ENCODE data around the gene SLCO2A1. TPM values are rescaled to one million over a fixed set of nuclear protein-coding genes. Genes with fewer than 3 reads are reported as not detected.

SLCO2A1 gene
- total RNA-seq, 2 donors from 2014 or later, result not detected

DNA sequence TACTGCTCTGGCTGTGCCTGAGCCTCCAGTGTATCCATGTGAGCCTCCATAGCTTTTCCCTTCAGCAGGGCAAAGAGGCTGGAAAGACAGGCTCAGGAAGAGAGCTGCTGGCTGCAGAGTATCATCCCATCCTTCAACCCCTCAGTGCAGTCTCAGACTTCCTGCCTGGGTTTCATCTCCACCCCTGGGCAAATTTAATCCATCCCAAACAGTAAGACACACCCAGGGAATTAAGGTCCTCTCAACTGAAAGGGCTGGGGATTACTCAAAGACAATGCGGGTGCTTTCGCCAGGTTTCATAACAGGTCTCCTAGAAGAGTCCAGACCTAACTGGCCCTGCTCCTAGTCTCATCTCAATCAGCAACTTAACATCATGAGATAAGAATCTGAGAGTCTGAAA, 15.5 kb downstream of the SLCO2A1 start:
- Mint-ChIP-seq H3K27ac (no peak overlapping the region), H3K27me3 (peaks cover 3 to 19% of the 10 kb centered on the region in 2 donors), H3K36me3 (no peaks in the 10 kb centered on the region), H3K9me3 (no peaks in the 10 kb centered on the region), H3K4me1 (ENCODE audit: low read depth in 2 of 2) (no peaks in the 10 kb centered on the region), H3K4me3 (no peak overlapping the region)
- ATAC-seq (no peak), DNase-seq (ENCODE audit: low spot score) (peak; percentile 1)

DNA sequence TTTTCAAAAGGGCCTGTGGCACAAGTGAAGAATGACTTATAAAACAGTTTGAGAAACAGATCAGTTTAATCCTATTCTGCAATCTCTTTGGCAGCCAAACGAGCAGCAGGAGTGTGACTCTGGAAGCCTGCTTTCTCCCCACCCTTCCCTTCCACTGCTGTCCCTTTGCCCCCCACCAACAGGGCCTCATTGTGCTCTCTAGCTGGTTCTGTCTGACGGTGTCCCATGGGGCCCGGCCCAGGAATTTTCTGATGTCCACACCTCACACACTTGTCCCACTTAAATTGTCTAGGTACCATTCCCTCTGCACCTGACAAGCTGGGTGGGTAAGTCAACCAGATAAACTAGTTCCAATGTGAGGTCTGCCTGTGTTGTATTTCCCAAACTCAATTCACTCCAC, 16.4 kb downstream of the SLCO2A1 start:
- Mint-ChIP-seq H3K27ac (no peak overlapping the region), H3K9me3 (no peaks in the 10 kb centered on the region), H3K4me1 (ENCODE audit: low read depth in 2 of 2) (no peaks in the 10 kb centered on the region), H3K27me3 (peaks cover 3 to 29% of the 10 kb centered on the region in 2 donors), H3K36me3 (no peaks in the 10 kb centered on the region), H3K4me3 (no peak overlapping the region)
- ATAC-seq (no peak), DNase-seq (ENCODE audit: low spot score) (peak; percentile 55)

DNA sequence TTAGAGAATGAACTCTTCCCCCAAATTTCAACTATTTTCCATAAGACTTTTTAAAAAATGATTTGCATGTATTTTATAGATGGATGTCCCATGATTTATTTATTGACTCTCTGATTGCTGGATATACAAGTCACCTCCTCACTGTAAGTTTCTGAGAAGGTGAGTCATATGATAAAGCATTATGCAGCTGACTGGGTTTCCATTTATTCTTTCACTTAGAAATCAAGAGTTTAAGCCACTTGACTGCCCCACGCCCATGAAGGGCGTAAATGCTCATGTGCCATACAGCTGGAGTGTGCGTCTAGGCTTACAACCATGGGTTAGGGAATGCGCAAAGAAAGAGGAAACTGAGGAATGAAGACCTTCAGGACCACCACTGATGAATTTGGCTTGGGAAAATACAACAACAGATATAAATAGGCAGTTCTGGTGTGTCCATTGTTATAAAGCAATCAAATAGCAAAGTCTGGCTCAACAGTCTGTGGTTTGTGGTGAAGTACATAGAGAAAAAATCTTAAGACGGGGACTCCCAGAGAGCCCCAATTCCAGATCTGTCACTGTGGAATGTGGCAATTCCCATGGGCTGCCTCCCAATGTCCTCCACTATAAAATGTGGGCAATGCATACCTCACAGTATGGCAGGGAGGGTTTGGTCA, 20.3 kb downstream of the SLCO2A1 start:
- ATAC-seq (no peak), DNase-seq (ENCODE audit: low spot score) (no peak)
- Mint-ChIP-seq H3K4me3 (no peak overlapping the region), H3K27ac (no peak overlapping the region), H3K4me1 (ENCODE audit: low read depth in 2 of 2) (no peaks in the 10 kb centered on the region), H3K36me3 (no peaks in the 10 kb centered on the region), H3K27me3 (peaks cover 5 to 38% of the 10 kb centered on the region in 2 donors), H3K9me3 (no peaks in the 10 kb centered on the region)

DNA sequence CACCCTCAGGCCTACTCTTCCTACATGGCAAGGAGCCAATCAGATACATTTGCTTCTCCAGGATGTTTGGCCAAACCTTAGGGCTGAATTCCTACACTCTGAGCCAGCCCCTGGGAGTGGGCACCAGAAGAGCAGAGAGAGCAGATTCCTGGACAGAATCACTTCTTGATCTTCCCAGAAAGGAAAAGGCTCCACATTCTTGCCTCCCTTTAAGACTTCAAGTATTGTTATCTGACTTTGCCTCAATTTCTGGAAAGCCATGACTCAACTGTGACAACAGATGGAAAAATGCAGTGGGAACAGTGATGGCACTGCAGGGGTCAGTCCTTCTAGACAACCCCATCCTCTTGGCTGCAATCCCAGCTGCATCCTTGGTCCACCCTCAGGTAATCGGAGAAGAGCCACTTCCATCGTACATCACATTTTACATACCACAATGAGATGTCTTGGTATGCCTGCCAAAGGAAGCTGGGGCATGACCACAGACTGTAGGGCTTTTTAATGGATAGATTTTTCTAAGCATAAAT, 21.0 kb downstream of the SLCO2A1 start:
- Mint-ChIP-seq H3K9me3 (no peaks in the 10 kb centered on the region), H3K36me3 (no peaks in the 10 kb centered on the region), H3K4me3 (no peak overlapping the region), H3K27ac (no peak overlapping the region), H3K27me3 (peaks cover 5 to 37% of the 10 kb centered on the region in 2 donors), H3K4me1 (ENCODE audit: low read depth in 2 of 2) (no peaks in the 10 kb centered on the region)
- ATAC-seq (no peak), DNase-seq (ENCODE audit: low spot score) (peak; percentile 12)

DNA sequence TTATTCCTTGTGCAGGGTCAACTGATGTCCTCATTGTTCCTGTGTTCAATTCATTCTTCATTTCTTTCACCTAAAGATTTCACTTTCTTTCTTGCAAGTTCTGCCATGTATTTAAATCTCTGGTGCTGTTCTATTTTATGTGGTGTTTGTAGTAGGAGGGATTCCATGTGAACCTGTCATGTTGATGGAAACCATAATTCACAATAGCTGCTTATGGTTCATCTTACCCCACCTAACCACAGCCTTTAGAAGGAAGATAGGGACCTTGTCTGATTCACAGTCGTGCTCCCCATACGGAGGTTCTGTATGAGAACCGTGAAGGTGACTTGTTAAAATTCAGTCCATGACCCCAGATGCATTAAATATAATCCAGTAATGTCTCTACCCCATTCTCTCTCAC, 21.9 kb downstream of the SLCO2A1 start:
- ATAC-seq (no peak), DNase-seq (ENCODE audit: low spot score) (no peak)
- H3K4me3 Mint-ChIP-seq, result no peak overlapping the region
- H3K27ac Mint-ChIP-seq, result no peak overlapping the region
- no peaks in the 10 kb centered on the region for H3K9me3 Mint-ChIP-seq
- H3K27me3 Mint-ChIP-seq, result peaks cover 5 to 37% of the 10 kb centered on the region in 2 donors
- H3K36me3 Mint-ChIP-seq, result no peaks in the 10 kb centered on the region
- no peaks in the 10 kb centered on the region for H3K4me1 Mint-ChIP-seq (ENCODE audit: low read depth in 2 of 2)

DNA sequence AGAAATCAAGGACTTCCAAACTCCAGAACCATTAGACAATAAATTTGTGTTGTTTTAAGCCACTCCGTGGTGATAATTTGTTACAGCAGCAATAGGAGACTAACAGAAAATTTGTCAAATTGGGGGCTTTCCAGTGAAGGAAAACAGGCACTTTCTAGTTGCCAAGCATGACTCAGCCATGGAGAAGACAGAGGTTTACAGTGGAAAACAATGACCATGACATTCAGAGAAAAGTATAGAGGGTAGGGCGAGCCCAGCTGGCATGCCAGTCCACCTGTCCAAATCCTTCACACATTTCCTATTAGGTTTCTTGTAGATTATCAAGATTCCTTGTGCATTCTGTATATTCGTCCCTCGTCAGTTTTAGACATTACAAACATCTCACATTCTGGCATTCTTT, 24.9 kb downstream of the SLCO2A1 start:
- Mint-ChIP-seq H3K36me3 (no peaks in the 10 kb centered on the region), H3K4me1 (ENCODE audit: low read depth in 2 of 2) (no peaks in the 10 kb centered on the region), H3K27me3 (peaks cover 3 to 33% of the 10 kb centered on the region in 2 donors), H3K27ac (no peak overlapping the region), H3K9me3 (no peaks in the 10 kb centered on the region), H3K4me3 (no peak overlapping the region)
- ATAC-seq (no peak), DNase-seq (ENCODE audit: low spot score) (no peak)

DNA sequence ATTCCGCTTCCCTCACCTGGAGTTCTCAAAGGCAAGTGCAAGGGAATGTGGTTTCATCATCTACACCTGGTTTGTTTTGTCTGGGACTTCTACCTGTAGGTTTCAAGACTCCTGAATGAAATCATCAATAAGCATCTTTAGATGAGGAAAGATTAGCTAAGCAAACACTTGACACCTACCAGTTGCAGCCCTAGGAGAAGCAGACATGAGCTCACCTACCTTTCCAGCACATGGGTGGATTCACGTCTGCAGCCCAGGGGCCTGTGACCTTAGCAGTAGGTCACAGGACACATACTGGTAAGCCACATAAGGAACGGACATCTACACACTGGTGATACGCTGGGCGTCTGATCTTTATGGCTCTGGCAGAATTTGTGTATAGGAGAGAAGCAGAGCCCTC, 26.7 kb downstream of the SLCO2A1 start:
- no peak for ATAC-seq
- H3K36me3 Mint-ChIP-seq, result no peaks in the 10 kb centered on the region

DNA sequence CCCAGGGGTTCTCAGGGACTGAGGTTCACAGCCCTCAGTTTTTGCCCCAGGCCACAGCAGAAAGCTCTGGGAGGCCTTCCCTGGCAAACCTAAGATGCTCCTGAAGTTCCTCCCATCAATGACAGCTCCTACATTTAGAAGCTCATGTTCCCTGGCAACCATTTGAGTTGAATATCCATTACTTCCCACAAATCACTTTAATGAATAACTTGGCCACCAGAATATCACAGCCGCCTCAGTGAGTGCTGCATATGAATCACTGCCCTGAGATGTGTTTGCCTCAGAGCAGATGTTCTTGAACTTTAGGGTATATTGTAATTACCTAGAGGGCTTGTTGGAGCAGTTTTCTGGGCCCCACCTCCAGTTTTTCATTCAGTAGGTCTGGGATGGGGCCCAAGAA, 27.4 kb downstream of the SLCO2A1 start:
- DNase-seq (ENCODE audit: low spot score), result peak; percentile 37
- H3K4me3 Mint-ChIP-seq, result no peak overlapping the region
- H3K27me3 Mint-ChIP-seq, result peaks cover 13 to 27% of the 10 kb centered on the region in 2 donors
- H3K9me3 Mint-ChIP-seq, result no peaks in the 10 kb centered on the region
- ATAC-seq, result no peak
- H3K27ac Mint-ChIP-seq, result no peak overlapping the region
- no peaks in the 10 kb centered on the region for H3K36me3 Mint-ChIP-seq
- H3K4me1 Mint-ChIP-seq (ENCODE audit: low read depth in 2 of 2), result no peaks in the 10 kb centered on the region

More for the DNA sequence above, 26.7 kb downstream of the SLCO2A1 start:
- peaks cover 13 to 32% of the 10 kb centered on the region in 2 donors for H3K27me3 Mint-ChIP-seq
- no peaks in the 10 kb centered on the region for H3K4me1 Mint-ChIP-seq (ENCODE audit: low read depth in 2 of 2)
- no peak overlapping the region for H3K4me3 Mint-ChIP-seq
- no peak for DNase-seq (ENCODE audit: low spot score)
- H3K9me3 Mint-ChIP-seq, result no peaks in the 10 kb centered on the region
- no peak overlapping the region for H3K27ac Mint-ChIP-seq

DNA sequence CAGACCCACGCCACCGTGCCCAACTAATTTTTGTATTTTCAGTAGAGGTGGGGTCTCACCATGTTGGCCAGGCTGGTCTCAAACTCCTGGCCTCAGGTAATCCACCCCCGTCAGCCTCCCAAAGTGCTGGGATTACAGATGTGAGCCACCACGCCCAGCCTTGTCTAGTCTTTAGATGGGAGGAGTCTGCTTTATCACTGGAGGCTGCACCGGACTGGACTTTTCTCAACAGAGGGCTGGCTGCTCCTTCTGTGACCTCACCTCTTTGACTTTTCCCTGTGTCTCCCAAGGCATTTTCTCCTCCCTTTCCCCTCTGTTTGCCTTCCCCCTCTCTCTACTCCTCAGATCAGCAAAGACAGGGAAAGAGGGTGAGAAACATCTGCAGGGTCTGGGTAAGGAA, 28.5 kb downstream of the SLCO2A1 start:
- Mint-ChIP-seq H3K27me3 (peaks cover 11 to 17% of the 10 kb centered on the region in 2 donors), H3K9me3 (no peaks in the 10 kb centered on the region), H3K36me3 (no peaks in the 10 kb centered on the region), H3K4me3 (no peak overlapping the region), H3K4me1 (ENCODE audit: low read depth in 2 of 2) (no peaks in the 10 kb centered on the region), H3K27ac (no peak overlapping the region)
- ATAC-seq, result no peak
- no peak for DNase-seq (ENCODE audit: low spot score)

DNA sequence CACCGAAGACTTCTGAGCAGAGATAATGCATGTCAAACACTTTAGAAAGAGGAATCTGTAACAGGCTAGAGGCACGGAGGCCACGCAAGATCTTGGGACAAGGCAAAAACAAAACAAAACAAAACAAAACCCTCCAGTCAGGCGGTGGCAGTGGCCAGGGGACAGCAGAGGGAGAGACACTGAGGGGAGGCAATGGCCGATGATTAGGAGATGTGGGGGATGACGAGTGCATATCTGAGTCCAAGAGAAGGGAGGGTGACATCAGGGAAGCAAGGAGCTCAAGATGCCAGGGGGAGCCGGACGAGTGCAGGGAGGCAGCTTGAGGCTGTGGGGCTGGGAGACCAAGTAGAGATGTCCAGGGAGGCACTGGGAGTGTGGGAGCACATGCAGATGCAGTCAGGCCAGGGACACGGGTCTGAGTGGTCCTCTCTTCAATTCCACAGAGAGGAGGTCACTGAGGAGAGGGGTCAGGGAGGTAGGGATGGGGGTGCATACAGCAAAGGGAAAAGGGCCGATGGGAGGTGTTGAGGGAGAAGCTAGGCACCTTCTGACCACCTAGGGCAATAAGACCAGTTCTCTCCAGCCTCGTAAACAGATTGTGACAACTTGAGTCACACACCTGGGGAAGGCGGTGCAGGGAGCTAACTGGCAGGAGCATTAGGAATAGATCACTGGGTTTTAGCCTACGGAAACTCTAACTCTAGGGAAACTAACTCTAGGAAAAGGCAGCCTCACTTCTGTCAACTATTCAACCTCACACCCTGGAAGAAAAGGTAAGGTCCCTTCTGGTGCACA, 29.6 kb downstream of the SLCO2A1 start:
- Mint-ChIP-seq H3K4me3 (no peak overlapping the region), H3K4me1 (ENCODE audit: low read depth in 2 of 2) (no peaks in the 10 kb centered on the region), H3K27ac (no peak overlapping the region), H3K9me3 (no peaks in the 10 kb centered on the region), H3K36me3 (no peaks in the 10 kb centered on the region), H3K27me3 (peaks cover 11 to 22% of the 10 kb centered on the region in 2 donors)
- peak; percentile 13 for DNase-seq (ENCODE audit: low spot score)
- no peak for ATAC-seq

DNA sequence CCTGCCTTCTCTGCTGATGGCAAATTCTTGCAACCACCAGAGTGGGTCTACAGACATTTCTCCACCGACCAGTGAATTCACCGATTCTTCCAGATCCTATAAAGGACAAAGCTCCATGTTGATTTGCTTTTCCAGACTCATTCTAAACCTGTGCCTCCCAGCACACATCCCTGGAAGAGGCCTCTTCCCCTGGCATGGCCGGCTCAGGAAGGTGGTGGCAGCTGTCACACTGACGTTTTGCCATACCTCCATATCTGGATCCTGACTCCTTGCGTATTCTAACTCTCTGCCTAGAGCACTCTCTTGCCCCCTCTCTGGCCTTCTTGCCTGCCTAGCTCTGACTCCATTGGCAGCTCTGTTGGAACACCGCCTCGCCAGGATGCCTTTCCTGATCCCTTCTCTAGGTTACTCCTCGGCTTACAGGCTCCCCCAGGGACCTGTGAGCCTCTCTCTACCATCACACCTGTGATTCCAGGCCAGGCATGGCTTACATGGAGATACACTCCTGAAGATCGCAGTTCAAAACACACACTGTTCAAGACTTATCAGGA, 31.0 kb downstream of the SLCO2A1 start:
- DNase-seq (ENCODE audit: low spot score), result no peak
- Mint-ChIP-seq H3K9me3 (no peaks in the 10 kb centered on the region), H3K4me3 (no peak overlapping the region), H3K36me3 (no peaks in the 10 kb centered on the region), H3K4me1 (ENCODE audit: low read depth in 2 of 2) (no peaks in the 10 kb centered on the region), H3K27me3 (peaks cover 14 to 30% of the 10 kb centered on the region in 2 donors), H3K27ac (no peak overlapping the region)
- ATAC-seq, result no peak

DNA sequence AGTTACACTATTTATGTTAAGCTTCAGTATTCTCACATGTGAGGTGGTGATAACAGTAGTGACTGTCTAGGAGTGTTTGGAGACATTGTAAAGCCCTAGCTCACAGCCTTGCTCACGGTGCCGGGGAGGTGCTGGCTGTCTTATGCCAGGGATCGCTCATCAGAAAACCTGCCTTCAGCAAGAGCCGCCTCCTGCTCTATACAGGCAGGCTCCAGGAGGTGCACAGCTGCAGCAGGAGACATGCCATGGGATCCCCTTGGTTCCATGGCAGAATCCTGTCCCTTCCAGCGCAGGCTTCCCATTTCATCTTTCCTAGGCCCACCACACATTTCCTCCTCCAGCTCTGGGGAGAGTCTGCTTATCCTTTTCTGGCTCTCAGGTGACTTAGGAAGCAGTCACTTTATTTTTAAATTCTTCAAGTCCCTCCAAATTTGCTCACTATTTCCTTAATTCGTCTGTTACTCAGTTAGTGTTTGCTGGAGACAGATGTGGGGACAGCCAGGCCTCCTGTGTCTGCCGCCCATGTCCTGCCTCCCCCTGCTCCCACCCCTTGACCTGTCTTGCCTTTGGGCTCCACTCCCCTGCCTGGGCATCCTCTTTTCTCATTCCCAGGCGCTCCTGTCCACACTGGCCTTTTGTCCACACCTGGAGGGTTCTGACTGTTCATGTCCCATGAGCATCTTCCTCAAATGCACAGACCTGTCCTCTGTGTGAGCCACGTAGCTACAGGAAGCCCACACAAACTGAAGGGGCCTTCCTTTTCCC, 31.7 kb downstream of the SLCO2A1 start:
- Mint-ChIP-seq H3K4me1 (ENCODE audit: low read depth in 2 of 2) (no peaks in the 10 kb centered on the region), H3K4me3 (no peak overlapping the region), H3K27me3 (peaks cover 14 to 30% of the 10 kb centered on the region in 2 donors), H3K9me3 (no peaks in the 10 kb centered on the region), H3K36me3 (no peaks in the 10 kb centered on the region), H3K27ac (no peak overlapping the region)
- peak; percentile 2 for DNase-seq (ENCODE audit: low spot score)
- no peak for ATAC-seq

DNA sequence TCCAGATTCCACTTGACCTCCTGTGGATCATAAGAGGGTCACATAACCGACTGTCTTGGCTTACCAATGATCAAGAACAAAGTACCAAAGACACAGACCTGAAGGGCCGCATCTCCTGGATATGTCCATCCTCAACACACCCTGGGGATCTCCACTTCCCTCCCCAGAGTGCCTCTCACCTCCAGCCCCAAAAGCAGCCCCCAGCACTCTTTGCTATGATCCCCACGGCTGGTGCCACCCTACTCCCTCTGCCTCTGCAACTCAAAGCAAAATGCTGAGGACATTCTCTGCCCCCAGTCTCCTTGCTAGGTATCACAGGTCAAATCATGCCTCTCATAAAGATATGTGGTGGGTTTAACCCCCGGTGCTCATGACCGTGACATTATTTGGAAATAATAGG, 32.7 kb downstream of the SLCO2A1 start:
- Mint-ChIP-seq H3K4me3 (no peak overlapping the region), H3K4me1 (ENCODE audit: low read depth in 2 of 2) (no peaks in the 10 kb centered on the region), H3K27ac (no peak overlapping the region), H3K27me3 (peaks cover 14 to 30% of the 10 kb centered on the region in 2 donors), H3K36me3 (no peaks in the 10 kb centered on the region), H3K9me3 (no peaks in the 10 kb centered on the region)
- DNase-seq (ENCODE audit: low spot score), result no peak
- ATAC-seq, result no peak
